GM18526 (cell line): Measurements from ENCODE around the gene DDX10.

ENCODE experiments used
- POLR2A ChIP-seq: IDR thresholded peaks from 3 replicates; pipeline ENCODE4 v1.6.1; 2011; ENCODE audit not compliant: insufficient read length; ENCODE audit errors: extremely low read depth

The DDX10 gene

GRCh38 chr11:108774037-108774730 is 109.3 kb downstream of the DDX10 start:
- no peak for TF ChIP-seq POLR2A

- TF ChIP-seq POLR2A = no peak
Observed at GRCh38 chr11:108775324-108775723, 110.5 kb downstream of the DDX10 start.

- no peak for TF ChIP-seq POLR2A
Observed at GRCh38 chr11:108780119-108780518, 115.2 kb downstream of the DDX10 start.

GRCh38 chr11:108781946-108782345 is 117.1 kb downstream of the DDX10 start:
- no peak for TF ChIP-seq POLR2A

- no peak for TF ChIP-seq POLR2A
Observed at GRCh38 chr11:108786281-108786990, 121.6 kb downstream of the DDX10 start.

- TF ChIP-seq POLR2A = no peak
Observed at GRCh38 chr11:108787105-108787504, 122.2 kb downstream of the DDX10 start.

- TF ChIP-seq POLR2A = no peak
Observed at GRCh38 chr11:108788565-108789199, 123.8 kb downstream of the DDX10 start.

- TF ChIP-seq POLR2A = no peak
Observed at GRCh38 chr11:108790501-108791299, 125.8 kb downstream of the DDX10 start.

GRCh38 chr11:108793138-108793537 is 128.3 kb downstream of the DDX10 start:
- no peak for TF ChIP-seq POLR2A

GRCh38 chr11:108793611-108794010 is 128.7 kb downstream of the DDX10 start:
- no peak for TF ChIP-seq POLR2A

- no peak for TF ChIP-seq POLR2A
Observed at GRCh38 chr11:108796551-108796950, 131.7 kb downstream of the DDX10 start.

GRCh38 chr11:108797578-108798100 is 132.8 kb downstream of the DDX10 start:
- TF ChIP-seq POLR2A = no peak

- TF ChIP-seq POLR2A = no peak
Observed at GRCh38 chr11:108802492-108802891, 137.6 kb downstream of the DDX10 start.

GRCh38 chr11:108803776-108804175 is 138.9 kb downstream of the DDX10 start:
- TF ChIP-seq POLR2A = no peak

- TF ChIP-seq POLR2A = no peak
Observed at GRCh38 chr11:108804511-108804910, 139.6 kb downstream of the DDX10 start.
